AG20443 (cell line): ENCODE measurements around the gene EDNRA.
A peak's percentile ranks its signal among the peaks of the same experiment; 100 is the strongest.

Experiments
- DNase-seq: peaks from one replicate; pipeline ENCODE4 v3.0.0; 2012; ENCODE audit warnings: low spot score, mixed read lengths

The EDNRA gene

GRCh38 chr4:147589586-147589985 lies 108.7 kb downstream of the EDNRA start:
- DNase-seq = no peak

GRCh38 chr4:147590249-147590920 lies 109.5 kb downstream of the EDNRA start:
- peak; percentile 60 for DNase-seq

- no peak for DNase-seq
Observed at GRCh38 chr4:147591106-147591505, 110.2 kb downstream of the EDNRA start.

DNA sequence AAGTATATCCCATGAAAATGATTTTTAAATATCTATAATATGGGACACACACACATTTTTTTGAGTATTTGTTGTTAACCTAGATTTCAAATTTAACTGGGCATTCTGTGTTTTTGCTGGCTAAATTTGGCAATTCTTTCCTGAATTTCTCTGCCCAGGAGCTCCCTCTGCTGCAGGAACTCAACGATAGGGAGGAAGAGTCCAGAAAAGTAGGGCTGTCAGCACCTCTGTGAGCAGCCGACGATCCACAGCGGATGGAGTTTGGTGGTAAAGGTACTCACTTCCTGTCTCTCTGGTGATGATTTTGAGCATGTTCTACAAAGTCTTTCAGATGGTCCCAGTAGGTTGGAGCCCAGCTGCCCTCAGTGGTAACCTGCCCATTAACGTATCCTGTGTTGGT lies 113.2 kb downstream of the EDNRA start:
- no peak for DNase-seq
